ENCODE data around the gene PTPRF.

The PTPRF gene

DNA sequence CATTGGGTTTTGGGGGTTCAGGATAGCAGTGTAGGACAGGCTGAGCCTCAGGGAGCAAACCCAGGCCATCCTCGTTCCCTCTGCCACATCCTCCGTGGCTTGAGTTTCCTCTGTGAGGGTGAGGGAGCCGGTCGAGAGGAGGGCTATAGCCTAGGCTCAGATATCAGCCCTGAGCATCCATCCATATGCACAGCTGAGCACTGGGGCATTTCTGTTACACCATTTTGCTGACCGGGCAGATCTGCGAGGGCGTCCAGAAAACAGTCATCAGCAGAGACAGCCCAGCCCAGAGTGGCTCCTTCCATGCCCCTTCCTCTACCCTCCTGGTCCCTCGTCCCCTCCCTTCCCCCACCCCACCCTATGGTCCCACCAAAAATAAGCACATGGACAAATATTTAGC lies 53.5 kb downstream of the PTPRF start:
- no peak for DNase-seq

DNA sequence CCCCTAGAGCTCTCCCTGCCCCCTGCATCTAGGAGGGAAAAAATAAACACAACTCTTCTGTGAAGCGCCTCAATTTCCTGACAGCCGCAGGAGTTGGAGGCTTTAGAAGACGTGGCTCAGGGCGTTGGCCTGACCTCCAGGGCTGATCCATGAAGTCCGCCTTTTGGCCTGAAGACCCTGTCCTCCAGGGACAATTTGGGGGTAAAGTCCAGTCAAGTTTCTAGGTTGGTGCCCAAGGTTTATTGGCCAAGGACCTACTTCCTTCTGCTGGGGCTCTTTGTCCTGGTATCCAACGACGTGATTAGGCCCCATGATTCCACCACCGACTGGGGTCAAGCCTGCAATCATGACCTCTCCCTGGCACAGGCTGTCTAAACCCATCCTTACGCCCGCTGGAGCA lies 54.9 kb downstream of the PTPRF start:
- no peak for DNase-seq

DNA sequence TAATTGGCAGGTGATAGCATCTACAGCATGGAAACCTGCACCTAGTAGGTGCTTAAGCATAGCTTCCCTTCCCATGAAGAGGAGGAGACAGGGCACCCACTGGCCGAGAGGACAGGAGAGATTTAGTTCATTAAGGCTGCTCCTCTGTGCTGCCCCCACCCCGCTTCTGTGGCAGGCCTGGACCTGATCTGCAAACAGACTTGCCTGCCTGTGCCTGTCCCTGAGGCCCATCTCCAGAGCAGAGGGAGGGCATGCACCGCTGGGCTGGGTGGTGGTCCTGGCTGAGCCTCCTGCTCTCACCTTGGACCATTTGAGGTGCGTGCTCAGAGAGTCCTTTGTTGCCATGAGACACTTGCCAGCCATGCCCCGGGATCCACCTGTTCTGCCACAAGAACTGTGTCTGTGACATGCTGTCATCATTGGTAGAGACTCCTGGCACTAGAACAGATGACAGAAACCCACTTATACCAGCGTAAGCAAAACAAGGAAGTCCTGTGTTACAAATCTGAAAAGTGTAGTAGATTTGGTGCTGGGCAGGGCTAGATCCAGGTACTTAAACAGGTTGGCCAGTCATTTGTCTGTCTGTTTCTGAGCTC lies 55.6 kb downstream of the PTPRF start:
- DNase-seq: no peak

DNA sequence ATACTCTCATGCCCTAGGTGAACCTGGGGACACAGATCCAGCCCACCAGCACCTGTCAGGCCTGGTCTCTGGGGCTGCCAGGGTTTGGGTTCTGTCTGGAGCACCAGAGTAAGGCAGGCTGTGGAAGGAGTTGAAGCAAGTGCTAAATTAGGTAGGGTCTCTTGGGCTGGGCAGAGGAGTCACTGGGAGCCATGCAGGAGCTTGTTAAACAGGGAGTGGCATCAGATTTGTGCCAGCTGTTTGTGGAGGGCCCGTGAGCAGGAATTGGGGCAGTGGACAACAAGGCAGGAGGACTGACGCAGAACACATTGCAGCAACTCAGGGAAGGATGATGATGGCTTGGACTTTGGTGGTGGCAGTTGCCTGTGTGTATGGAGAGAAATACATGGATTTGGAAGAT lies 56.3 kb downstream of the PTPRF start:
- no peak for DNase-seq

DNA sequence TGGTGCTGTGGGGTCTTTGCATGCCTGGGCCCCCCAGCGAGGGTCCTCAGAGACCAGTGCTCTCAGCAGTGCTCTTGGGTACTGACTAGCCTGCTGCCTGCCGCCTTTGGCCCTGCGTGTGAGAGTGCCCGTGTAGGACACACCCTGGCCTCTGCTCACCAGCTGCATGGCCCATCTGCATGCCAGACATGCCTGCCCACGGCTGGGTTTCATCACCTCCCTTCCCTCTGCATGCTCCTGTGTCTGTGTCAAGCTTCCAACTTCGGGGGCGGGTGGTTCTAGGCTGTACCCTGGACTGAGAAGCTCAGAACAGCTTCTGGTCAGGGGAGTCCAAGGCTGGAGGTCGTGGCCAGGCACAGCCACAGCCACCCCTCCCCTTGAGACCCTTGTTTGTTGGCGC lies 56.9 kb downstream of the PTPRF start:
- DNase-seq: no peak

DNA sequence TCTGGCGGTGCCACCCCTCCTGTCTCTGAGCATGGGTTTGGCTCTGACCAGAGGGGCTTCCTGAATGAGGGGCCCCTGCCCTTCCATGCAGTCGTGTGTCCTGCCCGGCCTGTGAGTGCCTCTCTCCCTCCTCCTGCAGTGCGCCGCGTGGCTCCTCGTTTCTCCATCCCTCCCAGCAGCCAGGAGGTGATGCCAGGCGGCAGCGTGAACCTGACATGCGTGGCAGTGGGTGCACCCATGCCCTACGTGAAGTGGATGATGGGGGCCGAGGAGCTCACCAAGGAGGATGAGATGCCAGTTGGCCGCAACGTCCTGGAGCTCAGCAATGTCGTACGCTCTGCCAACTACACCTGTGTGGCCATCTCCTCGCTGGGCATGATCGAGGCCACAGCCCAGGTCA lies 57.9 kb downstream of the PTPRF start:
- no peak for DNase-seq

DNA sequence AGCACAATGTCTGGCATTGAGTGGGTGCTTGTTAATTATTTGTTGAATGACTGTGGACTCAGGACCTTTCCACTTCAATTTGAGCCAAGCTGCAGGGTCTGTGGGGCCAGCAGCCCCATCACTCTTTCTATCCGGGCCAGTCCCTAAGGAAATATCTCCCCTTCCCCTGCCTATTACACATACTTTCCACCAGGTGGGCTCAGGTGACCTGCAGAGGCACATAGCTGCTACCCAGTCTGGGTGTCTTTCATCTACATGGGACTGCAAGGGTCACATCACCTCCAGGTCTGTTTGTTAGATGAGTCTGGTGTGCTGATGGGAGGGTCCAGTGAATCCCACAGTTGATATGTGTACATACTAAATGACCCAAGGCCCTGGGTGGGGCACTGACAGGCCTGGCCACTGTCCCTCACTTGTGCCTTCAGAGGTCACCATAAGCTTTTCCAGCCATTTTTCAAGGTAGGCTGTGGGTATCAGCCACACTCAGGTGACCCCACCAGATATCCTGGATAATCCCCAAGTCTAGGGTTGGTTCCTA lies 59.8 kb downstream of the PTPRF start:
- DNase-seq: no peak

DNA sequence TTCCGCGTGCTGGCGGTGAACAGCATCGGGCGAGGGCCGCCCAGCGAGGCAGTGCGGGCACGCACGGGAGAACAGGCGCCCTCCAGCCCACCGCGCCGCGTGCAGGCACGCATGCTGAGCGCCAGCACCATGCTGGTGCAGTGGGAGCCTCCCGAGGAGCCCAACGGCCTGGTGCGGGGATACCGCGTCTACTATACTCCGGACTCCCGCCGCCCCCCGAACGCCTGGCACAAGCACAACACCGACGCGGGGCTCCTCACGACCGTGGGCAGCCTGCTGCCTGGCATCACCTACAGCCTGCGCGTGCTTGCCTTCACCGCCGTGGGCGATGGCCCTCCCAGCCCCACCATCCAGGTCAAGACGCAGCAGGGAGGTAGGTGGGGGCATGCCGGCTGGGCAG lies 60.5 kb downstream of the PTPRF start:
- DNase-seq: no peak

DNA sequence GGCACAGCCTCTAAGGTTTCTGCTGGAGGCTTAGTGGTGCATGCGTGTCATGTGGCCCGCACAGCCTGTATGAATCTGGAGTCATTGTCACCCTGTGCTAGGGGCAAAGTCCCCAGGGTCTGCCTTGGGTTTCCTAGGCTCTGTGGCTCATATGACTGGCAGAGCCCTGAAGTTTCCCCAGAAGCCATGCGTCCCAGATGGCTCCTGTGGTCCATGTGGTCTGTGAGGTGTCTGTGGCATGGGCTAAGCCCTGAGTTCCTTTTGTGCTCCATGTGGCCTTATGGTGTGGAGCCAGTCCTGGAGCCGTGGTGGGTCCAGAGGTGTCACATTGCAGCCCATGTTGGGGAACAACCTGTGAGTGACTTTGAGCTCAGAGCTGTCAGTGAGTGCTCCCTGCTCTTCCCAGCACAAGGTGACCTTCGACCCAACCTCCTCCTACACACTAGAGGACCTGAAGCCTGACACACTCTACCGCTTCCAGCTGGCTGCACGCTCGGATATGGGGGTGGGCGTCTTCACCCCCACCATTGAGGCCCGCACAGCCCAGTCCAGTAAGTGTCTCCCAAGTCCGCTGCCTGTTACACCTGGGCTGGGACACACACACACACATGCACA lies 61.5 kb downstream of the PTPRF start:
- DNase-seq: no peak

DNA sequence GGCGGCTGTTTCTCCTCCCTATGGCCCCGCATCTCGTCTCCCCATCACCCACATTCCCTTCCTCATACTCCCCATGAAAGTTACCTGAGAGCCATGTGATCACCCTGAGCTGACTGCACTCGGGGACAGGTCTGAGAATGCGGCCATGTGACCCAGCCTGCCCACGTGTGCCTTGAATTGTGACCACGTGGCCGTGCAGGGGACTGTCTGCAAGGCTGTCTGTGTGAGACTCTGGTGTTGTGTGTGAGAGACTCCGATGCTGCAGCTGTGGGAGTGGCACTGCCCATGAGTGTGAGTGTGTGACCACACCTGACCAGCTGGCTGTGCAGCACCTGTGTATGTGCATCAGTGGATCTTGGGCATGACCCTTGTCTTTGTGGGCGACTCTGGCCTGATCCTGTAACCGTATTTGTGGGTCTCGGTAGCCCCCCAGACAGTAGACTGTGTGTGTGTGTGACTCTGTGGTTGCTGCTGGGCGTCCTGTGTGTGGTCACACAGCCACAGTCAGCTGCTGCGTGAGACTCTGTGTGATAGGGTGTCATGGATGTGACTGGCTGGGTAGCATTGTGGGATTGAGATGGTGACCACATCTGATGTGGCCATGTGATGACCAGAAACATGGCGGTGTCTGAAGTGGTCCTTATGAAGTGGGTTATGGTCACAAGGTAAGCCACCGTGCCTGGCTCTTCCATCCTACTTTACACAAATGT lies 62.4 kb downstream of the PTPRF start:
- DNase-seq: no peak

DNA sequence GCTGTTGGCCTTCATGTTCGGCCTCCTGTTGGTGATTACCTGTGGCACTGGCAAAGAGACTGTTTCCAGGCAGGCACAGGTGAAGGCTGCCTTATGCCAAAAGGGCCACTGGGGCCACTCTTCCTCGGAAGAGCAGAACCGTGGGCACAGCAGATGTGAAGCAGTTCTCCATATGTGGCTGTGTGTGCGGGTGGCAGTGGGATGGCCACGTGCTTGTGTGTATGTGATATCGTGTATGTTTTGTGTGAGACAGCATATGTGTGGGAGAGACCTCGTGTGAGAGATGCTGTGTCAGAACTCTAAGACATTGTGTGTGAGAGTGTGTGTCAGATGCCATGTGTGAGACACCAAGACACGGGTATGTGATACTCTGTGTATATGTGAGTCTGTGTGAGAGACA lies 65.9 kb downstream of the PTPRF start:
- no peak for DNase-seq

DNA sequence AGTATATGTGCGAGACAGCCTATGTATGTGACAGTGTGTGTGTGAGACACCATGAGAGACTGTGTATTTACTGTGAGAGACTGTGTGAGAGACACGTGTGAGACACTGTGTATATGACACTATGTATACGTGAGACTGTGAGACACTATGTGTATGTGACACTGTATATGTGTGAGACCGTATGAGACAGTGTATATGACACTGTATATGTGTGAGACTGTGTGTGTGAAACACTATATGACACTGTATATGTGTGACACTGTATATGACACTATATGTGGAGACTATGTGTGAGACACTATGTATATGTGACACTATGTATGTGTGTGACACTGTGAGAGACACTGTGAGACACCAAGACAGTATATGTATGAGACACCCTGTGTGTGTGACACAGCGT lies 66.3 kb downstream of the PTPRF start:
- DNase-seq: no peak

DNA sequence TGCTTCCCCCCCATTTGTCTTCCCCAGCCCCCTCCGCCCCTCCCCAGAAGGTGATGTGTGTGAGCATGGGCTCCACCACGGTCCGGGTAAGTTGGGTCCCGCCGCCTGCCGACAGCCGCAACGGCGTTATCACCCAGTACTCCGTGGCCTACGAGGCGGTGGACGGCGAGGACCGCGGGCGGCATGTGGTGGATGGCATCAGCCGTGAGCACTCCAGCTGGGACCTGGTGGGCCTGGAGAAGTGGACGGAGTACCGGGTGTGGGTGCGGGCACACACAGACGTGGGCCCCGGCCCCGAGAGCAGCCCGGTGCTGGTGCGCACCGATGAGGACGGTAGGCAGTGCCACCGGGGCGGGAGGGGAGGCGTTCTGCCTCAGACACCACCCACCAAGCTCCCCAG lies 67.0 kb downstream of the PTPRF start:
- DNase-seq: no peak

DNA sequence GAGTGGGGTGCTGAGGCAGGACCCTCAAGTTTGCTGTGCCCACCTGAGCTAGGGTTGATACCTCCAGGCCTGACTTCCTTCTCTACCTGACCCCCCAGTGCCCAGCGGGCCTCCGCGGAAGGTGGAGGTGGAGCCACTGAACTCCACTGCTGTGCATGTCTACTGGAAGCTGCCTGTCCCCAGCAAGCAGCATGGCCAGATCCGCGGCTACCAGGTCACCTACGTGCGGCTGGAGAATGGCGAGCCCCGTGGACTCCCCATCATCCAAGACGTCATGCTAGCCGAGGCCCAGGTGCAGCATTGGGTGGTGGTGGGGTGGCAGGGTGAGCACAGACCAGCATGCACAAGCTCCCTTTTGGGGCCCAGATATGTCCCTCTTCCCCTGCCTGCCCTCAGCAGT lies 67.9 kb downstream of the PTPRF start:
- no peak for DNase-seq

DNA sequence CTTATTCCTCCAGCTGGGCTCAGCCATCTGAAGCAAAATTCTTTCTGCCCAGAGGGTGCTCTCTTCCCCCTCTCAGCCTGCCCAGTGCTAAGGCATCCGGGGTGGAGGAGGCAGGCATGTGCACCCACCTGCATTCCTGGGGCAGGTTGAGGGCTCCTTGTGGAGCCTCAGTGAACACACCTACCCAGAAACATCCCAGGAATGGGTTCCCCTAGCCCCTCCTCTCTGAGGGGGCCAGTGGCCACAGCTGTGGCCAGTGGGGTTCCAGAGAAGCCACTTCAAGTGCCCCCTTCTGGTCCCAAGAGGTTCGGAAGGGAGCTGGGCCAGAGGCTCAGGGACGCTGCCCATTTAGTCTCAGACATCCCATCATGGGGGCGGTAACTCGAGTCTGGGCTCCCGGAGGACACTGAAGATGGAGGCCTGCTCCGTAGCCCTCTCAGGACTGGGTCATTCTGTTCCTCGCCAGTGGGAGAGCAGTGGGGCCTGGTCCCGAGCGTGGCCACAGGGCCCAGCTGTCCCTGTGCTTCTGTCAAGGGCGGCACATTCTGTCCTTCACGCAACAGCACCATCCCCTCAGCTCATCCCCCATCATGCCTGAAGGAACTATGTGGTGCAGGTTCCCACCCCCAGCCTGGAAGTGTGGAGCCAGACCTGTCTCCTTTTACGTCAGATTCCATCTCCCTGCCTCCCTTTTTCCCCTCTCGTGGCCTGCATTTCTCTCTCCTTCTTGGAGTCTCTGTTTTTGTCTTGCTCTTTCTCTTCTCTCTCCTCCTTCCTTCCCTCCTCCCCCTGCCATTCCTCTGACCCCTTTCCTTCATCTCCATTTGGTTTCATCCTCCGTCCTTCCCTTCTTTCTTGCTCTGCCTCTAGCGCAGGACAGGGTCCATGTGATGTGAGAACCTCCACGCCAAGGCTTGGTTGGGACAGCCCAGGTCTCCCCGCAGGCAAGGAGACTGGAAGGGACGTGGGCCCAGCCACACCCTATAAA lies 69.6 kb downstream of the PTPRF start:
- DNase-seq: no peak

DNA sequence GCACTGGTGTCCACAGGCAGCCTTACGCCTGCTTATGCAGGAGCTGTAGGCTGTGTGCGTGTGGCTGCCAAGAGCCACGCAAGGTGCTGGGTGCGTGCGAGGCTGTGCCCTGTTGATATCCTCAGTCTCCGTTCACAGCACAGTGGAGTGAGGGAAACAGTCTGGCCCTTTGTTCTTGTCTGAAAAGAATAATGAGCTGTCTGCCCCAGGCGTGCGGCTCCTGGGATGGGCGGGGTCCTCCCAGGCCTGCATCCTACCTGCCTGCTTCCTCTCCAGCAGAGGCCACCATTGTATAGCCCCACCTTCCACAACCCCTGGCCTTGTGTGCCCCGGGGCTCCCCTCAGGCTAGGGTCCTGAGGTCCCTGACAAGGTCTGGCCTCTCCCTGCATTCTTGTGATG lies 72.3 kb downstream of the PTPRF start:
- no peak for DNase-seq

DNA sequence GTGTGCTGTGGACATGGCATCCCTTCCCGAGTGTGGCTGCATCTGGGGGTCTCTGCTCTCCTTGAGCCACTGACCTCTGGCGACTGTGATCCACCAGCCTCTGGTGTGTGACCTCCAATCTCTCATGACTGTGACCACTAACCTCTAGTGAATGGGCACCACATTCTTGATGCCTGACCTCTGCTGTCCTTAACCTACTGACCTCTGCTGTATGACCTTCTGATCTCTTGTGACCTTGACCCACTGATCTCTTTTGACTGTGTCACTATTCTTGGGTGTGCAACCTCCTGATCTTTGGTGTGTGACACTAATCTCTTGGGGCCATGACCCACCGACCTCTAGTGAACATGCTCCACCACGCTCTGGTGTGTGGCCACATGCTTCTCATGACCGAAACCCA lies 73.5 kb downstream of the PTPRF start:
- DNase-seq: no peak

DNA sequence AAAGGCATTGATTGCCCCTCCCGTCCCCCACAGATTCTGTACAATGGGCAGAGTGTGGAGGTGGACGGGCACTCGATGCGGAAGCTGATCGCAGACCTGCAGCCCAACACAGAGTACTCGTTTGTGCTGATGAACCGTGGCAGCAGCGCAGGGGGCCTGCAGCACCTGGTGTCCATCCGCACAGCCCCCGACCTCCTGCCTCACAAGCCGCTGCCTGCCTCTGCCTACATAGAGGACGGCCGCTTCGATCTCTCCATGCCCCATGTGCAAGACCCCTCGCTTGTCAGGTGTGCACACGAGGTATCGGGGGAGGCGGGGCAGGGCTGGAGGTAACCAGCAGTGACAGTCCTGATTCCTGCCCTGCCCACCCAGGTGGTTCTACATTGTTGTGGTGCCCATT lies 74.5 kb downstream of the PTPRF start:
- DNase-seq: no peak

DNA sequence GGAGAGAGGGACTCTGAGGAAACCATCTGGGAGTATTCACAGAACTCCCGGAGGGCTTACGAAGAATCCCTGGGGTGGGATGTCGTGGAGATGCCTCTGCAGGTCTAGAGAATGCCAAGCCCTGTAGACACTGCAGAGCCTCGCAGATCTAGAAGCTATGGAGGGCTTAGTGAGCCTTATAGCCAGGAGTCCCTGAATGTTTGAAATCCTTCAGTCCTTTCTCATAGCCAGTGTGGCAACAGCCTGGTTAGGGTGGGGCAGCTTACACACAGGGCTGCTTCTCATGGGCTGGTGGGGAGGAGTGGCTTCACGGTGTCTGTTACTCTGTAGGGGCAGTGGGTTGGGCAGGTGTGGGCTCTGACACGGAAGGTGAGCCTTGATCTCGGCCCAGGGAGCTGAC lies 75.1 kb downstream of the PTPRF start:
- DNase-seq: no peak

DNA sequence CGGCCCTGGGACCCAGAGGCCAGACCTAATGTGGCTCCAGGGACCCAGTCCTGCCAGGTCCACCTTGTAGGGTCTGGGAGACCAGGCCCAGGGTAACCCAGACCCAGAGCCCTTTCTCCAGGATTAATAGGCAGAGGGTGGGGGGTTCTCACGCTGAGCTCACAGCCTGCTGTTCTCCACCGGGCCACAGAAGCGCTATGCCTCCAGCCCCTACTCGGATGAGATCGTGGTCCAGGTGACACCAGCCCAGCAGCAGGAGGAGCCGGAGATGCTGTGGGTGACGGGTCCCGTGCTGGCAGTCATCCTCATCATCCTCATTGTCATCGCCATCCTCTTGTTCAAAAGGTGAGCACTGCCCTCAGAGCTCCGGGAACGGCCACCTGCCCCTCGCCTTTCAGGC lies 75.9 kb downstream of the PTPRF start:
- DNase-seq: no peak

DNA sequence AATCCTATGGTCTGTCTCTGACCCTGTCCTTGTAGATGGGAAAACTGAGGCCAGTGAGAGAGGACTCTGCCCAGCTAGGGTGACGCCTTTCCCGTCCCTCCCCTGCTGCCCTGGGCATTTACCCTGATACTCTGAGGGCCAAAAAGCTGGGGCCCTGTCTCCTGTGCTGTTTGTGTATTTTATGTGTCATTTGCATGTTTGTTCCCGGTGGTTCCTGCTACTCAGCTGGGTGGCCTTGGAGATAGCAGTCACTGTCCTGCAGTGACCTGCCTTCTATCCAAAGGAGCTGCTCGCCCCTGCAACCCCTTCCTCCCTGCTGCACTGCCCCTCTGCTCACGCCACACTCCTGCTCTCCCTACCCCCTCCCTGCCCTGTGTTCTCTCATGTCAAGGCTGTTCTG lies 78.1 kb downstream of the PTPRF start:
- no peak for DNase-seq

DNA sequence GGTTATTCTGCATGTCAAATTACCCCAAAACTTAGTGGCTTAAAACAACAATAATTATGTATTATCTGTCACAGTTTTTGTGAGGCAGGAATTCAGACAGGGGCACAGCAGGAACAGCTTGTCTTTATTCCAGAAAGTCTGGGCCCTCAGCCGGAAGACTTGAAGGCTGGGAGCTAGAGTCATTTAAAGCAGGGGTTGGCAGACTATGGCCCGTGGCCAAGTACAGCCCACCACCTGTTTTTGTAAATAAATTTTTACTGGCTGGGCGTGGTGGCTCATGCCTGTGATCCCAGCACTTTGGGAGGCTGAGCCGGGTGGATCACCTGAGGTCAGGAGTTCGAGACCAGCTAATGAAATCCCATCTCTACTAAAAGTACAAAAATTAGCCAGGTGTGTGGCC lies 79.7 kb downstream of the PTPRF start:
- DNase-seq: no peak

DNA sequence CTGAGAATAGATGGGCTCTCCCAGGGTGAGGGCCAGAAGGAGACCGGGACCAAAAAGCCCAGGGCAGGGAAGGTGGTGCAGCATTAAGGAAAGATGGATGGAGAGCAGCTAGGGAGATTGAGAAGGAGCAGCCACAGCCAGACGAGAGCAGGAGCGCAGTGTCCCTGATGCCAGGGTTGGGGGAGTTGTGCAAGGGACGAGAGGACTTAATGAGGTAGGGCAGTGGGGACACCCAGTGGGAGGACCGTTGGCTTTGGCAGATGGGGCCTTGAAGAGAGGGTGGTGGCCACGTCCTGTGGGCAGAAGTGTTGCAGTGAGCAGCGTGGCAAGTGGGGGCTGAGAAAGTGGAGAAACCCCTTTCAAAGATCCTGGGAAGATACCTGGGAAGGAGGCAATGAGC lies 81.3 kb downstream of the PTPRF start:
- DNase-seq: no peak

Data from stimulated activated CD8-positive, alpha-beta memory T cell treated with anti-CD3 and anti-CD28 coated beads, Interleukin-4, amount 100 ng/mL, for 48 hours (primary cell).